NCI-H2029 treated with DMSO at 0.1 percent for 48 hours (cell line): Measurements from ENCODE around the gene PTGES3L.
"Not testable (repeated sequence)": the region's sequence is repeated elsewhere in the genome, so short reads cannot be mapped to it uniquely, and the experiment has no call there.

Experiments used
- DNase-seq: peaks from one replicate; lab custom pipeline; 2025; lab: John Stamatoyannopoulos, UW

Gene PTGES3L

DNA sequence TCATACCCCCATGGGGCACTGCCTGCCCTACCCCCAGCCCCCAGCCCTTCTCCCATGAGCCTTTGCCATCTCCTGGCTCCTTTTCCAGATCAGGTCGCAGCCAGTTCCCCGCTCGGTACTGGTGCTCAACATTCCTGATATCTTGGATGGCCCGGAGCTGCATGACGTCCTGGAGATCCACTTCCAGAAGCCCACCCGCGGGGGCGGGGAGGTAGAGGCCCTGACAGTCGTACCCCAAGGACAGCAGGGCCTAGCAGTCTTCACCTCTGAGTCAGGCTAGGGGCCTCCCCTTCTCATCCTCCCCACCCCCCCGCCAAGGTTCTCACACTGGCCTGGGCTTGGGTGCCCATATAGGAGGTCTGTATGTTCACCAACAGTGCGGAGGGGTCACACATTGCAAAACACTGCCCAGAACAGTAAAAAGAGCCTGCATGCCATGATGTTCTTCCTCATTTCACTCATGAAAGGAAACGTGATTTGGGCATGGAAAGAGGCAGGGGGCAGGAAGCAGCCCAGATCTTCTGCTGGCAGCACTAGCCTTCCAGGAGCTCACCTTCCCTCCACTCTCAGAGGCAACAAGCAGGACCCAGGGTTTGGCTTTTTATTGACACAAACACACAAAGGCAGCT is 34.3 kb upstream of the PTGES3L start:
- no peak for DNase-seq

DNA sequence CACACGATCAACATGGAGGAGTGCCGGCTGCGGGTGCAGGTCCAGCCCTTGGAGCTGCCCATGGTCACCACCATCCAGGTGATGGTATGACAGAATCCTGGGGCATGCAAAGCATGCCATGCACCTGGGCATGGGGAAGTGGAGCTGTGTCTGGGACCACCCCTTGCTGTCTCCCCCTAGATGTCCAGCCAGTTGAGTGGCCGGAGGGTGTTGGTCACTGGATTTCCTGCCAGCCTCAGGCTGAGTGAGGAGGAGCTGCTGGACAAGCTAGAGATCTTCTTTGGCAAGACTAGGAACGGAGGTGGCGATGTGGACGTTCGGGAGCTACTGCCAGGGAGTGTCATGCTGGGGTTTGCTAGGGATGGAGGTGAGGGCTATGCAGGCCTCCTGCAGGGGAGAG is 33.4 kb upstream of the PTGES3L start:
- DNase-seq: no peak

DNA sequence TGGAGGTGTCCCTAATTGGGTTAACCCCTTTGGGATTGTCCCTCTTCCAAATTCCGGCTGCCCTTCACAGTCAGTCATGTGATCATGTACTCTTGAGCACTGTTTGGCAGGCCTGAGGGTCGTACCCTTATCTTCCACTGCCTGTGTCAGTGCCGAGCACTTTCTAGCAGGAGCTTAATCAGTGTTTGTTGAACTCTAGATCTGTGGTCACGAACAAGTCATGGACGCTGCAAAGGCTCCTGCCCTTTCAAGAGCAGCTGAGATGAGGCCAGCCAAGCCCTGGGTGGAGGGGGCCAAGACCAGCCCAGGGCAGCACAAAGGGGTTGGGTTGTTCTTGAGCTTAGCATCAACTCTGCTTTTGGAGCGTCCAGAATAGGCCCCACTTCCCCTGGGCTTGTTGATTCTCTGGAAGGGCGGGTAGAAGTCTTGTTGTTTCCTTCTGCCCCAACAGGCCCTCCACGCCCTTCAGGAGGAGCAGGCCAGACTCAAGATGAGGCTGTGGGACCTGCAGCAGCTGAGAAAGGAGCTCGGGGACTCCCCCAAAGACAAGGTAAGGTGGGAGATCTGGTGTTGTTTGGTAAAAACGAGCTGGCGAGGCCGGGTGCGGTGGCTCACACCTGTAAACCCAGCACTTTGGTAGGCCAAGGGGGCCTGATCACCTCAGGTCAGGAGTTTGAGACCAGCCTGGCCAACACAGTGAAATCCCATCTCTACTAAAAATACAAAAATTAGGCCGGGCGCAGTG is 32.0 kb upstream of the PTGES3L start:
- no peak for DNase-seq

DNA sequence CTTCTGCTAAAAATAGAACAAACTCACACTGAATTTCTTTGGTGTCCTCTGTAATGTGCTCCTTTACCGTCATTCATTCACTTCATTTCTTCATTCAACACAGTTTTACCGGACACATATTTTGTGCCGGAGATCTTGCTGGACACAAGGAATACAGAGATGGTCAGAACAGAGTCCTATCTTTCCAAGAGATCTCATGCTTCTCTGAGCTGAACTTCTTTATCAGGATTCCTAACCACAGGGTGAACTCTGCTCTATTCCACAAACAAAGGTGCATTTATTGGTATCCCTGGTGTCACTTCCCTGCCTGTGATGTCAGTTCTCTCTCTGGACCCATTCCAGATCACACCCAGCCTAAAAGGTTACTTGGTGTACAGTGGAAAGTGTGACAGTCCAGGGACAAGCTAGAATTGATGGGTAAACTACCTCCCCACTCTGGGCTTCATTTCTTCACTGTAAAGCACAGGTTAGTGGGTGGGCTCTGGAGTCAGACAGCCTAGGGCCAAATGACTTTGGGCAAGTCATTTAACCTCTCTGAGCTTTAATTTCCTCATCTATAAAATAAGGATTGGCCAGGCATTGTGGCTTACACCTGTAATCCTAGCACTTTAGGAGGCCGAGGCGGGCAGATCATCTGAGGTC is 30.9 kb upstream of the PTGES3L start:
- no peak for DNase-seq

DNA sequence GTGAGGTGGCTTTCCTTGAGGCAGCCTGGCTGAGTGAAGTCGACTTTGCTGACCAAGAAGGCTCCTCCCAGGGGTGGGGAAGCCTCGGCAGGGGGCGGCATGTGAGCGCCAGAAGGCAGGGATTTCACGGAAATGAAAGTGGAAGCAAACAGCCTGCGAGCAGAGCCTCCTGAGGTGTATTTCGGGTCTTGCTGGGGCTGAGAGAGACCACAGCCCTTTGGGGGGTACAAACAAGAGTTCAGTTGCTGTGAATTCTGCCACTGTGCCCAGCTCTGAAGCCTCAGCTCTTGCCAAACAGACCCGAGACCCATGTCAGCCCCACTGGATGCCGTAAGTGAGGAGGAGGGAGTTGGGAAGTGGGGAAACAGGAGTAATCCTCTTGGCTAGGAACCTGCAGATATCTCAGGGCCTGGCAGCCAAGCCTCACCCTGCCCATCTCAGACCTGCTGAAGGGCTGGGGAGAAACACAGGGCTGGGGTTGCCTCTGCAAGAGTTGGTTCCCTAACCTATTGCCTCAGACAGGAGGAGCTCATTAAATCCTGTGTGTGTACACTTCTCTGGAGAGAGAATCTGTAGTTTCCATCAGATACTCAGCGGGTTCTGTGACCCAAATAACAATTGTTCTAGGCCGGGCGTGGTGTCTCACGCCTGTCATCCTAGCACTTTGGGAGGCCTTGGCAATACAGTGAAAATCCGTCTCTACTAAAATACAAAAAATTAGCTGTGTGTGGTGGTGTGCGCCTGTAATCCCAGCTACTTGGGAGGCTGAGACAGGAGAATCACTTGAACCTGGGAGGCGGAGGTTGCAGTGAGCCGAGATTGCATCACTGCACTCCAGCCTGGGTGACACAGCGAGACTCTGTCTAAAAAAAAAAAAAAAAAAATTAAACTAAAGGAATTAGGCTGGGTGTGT is 27.0 kb upstream of the PTGES3L start, which contains the start of gene IFI35:
IFI35 (plus strand) TSS at position 146 of the 913 bp plus-strand sequence; CDS start at position 310, 164 bp downstream.
- peak; percentile 37 for DNase-seq

DNA sequence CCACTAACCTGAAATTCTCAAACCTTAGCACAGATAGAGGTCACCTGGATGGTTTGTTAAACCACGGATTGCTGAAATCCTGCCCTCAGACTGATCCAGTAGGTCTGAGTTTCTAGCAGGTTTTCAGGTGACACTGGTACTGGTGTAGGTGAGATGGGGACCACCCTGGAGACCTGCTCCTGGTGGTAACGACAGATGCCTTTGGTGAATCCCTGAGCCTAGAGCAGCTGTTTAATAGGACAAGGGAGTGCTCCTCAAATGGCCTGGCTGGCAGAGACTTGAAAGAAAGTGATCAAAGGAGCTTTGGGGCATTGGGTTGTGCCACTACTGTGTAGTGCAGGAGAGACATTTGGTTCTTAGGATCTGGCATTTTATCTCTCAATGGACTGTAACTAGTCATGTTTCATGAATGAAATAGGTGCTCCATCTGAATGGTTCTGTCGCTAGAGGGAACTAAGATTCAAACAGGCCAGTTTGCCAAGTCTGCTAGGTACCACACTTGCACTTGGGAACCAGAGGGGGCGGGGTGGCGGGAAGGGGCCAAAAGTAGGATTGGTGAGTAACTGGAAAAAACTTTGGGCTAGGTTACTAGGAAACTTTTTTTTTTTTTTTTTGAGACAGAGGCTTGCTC is 23.8 kb upstream of the PTGES3L start:
- DNase-seq: no peak

DNA sequence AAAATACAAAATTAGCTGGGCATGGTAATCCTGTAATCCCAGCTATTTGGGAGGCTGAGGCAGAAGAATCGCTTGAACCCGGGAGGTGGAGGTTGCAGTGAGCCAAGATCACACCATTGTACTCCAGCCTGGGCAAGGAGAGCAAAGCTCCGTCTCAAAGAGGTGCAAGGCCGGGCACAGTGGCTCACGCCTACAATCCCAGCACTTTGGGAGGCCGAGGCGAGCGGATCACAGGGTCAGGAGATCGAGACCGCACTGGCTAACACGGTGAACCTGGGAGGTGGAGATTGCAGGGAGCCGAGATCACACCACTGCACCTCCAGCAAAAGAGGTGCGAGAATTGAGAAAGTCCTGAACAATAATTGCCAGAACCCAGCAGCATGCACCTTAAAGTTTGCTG is 21.0 kb upstream of the PTGES3L start:
- not testable (repeated sequence) for DNase-seq

DNA sequence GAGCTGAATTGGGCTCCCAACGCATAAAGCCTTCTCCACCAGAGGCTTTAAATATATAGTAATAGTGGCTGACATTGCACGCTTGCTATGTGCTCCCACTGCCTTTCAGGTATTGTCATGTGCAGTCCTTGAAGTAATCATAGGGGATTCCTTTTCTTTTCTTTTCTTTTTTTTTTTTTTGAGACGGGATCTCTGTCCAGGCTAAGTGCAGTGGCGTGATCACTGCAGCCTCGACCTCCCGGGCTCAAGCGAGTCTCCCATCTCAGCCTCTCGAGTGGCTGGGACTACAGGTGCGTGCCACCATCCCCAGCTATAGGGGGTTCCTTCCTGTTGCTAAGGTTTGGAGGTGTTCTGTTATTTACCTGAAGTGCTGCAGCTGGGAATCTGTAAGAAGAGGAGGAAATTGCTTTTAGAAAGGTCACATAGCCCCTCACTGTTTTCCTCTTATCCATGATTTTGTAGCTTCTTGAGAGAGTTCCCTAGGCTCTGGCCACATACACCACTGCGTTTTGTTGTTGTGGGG is 19.2 kb upstream of the PTGES3L start:
- DNase-seq: no peak

DNA sequence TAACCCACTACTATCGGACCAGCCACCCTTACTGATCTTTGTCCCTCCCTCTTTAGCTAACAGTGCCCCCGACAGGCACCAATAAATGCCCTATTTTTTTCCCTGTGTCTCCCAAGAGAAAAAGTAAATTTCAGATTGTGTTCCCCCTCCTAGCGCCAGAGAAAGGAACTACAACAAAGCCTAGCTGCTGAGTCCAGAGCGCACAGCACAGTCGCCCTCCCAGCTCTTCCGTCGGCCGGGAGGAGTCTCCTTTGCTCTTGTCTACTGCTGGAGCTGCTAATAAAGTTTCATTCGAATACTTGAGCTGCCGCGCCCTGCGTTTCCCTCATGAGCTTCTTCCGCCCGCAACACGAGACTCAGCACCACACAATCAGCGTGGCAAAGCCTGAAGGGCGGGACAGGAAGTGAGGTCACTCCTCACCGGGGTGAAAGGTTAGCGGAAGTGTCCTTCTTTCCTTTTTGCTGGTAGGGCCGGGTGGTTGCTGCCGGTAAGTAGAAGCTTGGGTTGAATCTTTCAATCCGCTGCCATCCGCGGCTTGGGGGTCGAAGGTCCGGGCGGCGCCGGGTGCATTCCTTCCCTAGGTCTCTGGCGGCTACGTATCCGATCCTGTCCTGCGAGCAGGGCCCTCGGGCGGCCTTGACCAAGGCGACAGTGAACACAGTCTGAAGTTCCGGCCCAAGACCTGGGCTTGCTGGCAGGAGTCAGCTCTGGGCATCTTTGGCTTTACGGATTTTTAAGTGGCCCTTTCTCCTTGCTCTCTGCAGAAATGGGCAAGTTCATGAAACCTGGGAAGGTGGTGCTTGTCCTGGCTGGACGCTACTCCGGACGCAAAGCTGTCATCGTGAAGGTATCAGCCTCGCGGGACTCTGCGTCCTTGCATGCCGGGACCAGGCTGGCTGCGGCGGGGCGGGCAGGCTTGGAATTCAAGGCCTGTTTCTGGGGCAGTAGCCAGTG is 18.4 kb upstream of the PTGES3L start, which contains the start of gene RPL27:
RPL27 (plus strand) TSS at position 436 of the 955 bp plus-strand sequence; CDS start at position 768, 332 bp downstream.
- DNase-seq: peak; percentile 86

DNA sequence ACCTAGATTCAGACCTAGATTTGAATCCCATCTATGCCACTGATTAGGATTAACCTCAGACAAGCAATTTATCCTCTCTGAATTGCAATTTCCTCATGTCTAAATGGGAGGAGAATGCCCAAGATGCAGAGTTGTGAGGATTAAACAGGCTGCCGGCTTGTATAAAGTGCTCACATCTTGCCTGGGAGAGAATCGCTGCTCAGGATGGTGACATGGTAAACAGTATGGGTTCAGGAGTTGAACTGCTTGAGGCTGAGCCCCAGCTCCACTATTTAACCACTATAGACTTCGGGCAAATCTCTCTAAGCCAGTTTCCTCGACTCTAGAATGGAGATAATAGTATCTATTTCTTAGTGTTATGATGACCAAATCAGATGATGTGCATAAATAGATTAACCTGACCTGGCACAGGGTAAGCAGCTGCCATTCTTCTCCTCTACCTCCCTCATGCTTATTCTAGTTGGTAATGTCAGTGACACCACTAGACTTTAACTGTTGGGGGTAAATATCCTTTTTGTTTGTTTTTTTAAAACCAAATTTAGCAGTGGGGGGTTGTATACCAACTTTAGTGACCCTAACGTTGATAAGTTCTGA is 17.6 kb upstream of the PTGES3L start:
- DNase-seq: no peak

DNA sequence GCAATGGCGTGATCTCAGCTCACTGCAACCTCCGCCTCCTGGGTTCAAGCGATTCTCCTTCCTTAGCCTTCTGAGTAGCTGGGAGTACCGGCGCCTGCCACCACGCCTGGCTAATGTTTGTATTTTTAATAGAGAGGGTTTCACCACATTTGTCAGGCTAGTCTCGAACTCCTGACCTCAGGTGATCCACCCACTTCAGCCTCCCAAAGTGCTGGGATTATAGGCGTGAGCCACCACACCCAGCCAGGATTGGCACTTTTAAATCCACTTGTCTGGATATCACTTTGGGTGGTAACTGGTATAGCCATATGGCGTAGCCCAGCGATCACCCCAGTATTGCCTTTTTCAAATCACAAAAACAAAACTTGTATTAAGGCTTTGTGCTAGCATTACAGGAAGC is 14.0 kb upstream of the PTGES3L start:
- DNase-seq: not testable (repeated sequence)

DNA sequence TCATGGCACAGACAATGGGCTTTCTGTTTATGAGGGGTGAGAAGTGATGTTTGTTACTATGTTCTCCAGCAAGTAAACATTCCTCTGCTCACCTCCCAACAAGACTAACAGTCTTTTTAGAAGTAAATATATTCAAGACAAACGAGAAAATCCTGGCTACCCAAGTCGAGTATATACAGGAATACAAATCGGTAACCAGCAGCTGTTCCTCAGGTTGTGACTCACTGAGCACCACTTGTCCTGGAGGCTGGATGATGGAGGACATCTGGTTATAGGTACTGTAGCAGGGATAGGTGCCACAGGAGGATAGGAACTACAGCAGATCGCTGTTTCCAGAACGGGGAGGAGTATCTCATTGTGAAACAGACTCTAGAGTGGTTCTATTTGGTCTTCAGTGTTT is 13.0 kb upstream of the PTGES3L start:
- DNase-seq: no peak

DNA sequence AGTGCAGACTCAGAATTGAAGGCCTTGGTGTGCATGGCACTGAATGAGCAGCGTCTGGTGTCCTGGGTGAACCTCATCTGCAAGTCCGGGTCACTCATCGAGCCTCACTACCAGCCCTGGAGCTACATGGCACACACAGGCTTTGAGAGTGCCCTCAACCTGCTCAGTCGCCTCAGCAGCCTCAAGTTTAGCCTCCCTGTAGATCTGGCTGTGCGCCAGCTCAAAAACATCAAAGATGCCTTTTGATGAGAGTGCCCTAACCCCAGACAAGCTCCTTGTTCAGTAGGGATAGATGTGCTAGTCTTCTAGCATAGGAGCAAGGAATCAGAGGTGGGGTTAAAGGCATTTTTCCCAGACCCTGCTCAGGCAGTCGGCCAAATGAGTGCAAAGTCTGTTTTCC is 11.6 kb upstream of the PTGES3L start:
- no peak for DNase-seq

DNA sequence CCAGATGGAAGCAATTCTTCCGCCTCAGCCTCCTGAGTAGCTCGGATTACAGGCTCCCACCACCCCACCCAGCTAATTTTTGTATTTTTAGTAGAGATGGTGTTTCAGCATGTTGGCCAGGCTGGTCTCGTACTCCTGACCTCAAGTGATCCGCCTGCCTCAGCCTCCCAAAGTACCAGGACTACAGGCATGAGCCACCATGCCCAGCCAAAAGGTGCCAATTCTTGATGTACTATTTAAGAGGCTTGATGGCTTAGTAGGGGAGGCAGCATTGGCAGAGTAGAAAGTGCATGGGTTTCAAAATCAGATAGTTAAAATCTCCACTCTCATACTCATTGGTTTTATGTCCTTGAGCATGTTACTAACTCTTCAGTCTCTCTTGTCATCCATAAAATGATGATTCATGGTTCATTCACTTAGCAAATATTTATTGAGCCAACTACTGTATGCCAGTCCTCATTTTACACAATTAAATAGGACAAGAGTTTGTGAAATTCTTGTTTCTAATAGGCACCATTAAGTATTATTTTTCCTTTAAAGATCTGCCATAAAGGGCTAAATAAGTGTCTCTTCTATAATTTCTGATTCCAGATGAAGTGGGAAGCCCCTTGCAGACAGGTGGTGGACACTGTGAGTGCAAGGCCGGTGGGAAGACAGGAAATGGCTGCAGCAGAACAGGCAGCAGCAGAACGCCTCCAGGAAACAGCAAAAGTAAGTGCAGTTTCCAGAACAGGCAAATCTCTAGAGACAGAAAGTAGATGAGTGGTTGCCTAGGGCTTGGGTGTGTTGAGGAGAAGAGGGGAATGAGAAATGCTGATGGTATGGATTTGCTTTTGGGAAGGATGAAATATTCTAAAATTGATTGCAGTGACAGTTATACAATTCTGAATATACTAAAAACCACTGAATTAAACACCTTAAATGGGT is 10.1 kb upstream of the PTGES3L start:
- no peak for DNase-seq

DNA sequence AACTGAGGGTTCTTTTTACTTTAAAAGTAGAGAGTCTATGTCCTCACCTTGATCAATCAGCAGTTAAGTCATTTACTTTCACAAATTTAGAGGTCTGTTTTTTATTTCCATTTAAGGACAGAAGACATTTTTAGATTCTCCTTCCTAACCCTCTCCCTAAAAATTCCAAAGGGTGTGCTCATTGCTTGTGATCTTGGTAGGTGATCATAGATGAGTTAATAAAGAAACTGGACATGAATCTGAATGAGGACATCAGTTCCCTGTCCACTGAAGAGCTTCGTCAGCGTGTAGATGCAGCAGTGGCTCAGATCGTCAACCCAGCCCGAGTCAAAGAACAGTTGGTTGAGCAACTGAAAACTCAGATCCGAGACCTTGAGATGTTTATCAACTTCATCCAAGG is 9.3 kb upstream of the PTGES3L start:
- no peak for DNase-seq

DNA sequence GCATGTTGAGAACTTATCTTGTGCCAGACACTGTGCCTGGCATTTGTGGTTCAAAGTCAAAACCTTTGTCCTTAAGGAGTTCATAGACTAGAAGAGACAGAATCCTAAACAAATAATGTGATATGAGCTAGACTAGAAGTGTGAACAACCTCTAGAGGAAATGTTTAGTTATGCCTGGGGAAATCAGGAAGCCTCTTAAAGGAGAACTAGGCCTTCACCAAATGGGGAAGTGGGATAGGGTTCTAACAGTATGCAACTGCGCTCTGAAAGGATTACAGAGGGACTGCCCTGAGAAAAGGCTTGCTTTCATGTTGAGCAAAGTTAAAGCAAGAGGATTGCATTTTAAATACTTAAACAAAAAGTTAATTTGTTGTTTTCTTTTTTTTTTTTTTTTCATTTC is 5.3 kb upstream of the PTGES3L start:
- DNase-seq: no peak

DNA sequence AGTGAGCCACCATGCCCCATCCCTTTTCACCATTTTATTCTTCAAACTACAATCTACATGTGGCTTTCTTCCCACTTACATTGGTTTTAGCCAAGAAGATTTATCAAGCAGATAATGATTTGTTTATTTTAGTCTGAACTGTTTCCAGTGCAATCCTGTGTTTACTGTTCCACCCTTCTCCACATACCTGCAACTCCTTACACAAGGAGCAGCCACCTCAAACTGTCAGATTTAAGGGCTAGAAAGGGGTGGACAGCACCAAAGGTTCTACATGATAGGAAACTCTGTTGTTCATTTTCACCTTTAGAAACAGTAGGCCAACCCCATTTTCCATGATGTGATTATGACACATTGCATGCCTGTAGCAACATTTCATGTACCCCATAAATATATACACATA is 2.4 kb upstream of the PTGES3L start:
- DNase-seq: no peak

DNA sequence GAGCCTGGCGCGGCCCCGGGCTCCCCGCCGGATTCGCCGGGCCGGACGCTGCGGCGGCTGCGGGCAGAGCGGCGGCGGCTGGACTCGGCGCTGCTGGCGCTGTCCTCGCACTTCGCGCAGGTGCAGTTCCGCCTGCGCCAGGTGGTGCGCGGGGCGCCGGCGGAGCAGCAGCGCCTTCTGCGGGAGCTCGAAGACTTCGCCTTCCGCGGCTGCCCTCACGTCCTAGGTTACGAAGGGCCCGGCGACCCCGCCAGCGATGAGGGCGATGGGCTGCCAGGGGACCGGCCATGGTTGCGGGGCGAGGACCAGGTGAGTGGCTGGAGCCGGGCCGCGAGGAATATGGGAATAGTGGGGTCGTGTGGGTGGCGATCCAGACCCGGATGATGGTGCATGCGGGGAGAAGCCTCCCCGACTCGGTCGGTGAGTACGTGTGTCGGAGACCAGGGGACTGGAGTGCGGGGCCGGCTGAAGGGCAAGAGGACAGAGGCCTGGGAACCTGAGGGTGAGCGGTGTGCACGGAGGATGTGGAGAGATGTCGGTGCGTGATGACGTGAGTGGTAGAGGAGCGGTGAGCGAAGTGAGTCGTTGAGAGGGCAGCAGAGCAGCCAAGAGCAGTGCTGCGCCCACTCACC is 1.0 kb upstream of the PTGES3L start:
- DNase-seq: peak; percentile 9
